Left ventricle myocardium superior (tissue), 1 donor: Measurements from ENCODE around the gene SHROOM3. TPM values are rescaled to one million over a fixed set of nuclear protein-coding genes. Genes with fewer than 3 reads are reported as not detected.
"Not testable (repeated sequence)": the region's sequence is repeated elsewhere in the genome, so short reads cannot be mapped to it uniquely, and the experiment has no call there.

Source experiments
- ATAC-seq: fragments of 200-7000 bp; cut with Tn5 transposase; one replicate; pipeline ENCODE4 v1.9.1; 2020; ENCODE audit warnings: mild to moderate bottlenecking, moderate library complexity
- DNase-seq: peaks from one replicate; pipeline ENCODE4 v3.0.0-alpha.2; 2020
- intact Hi-C: fragments of 100-400 bp; cut with micrococcal nuclease; formaldehyde crosslinking; loops from one replicate; pipeline ENCODE4 v1.11.0; 2022
- total RNA-seq: library from RNA; stranded (reverse); fragmentation: NEBNext Ultra II Directional; extraction: Animal tissue kit (Norgen Biotek cat#: 25700); gene quantifications from one replicate; pipeline ENCODE4 v1.2.1, GENCODE V29; 2021
- donor health status: DM: no; HTN: yes; CAD: no; lungs with severe emphysema.

SHROOM3 gene
- total RNA-seq, 1 donor from 2014 or later: 14.2 TPM

GRCh38 chr4:76441881-76442280 lies 6.9 kb downstream of the SHROOM3 start:
- intact Hi-C loops: no loop called here
- no peak for DNase-seq

GRCh38 chr4:76442807-76443206 lies 7.8 kb downstream of the SHROOM3 start:
- no peak for ATAC-seq

More at GRCh38 chr4:76441881-76442280, 6.9 kb downstream of the SHROOM3 start:
- no peak for ATAC-seq

GRCh38 chr4:76443376-76443775 lies 8.3 kb downstream of the SHROOM3 start:
- no peak for DNase-seq
- intact Hi-C loops: no loop called here
- no peak for ATAC-seq

More at GRCh38 chr4:76442807-76443206, 7.8 kb downstream of the SHROOM3 start:
- no peak for DNase-seq
- intact Hi-C loops: no loop called here

- ATAC-seq: no peak
- DNase-seq: no peak
- intact Hi-C loops: no loop called here
Observed at GRCh38 chr4:76445911-76446310, 10.9 kb downstream of the SHROOM3 start.

- ATAC-seq: no peak
- intact Hi-C loops: no loop called here
- DNase-seq: no peak
Observed at GRCh38 chr4:76447393-76447851, 12.4 kb downstream of the SHROOM3 start.

GRCh38 chr4:76448211-76448610 lies 13.2 kb downstream of the SHROOM3 start:
- intact Hi-C loops: no loop called here
- no peak for DNase-seq
- no peak for ATAC-seq

GRCh38 chr4:76449362-76449767 lies 14.3 kb downstream of the SHROOM3 start:
- intact Hi-C loops: no loop called here
- DNase-seq (no peak), ATAC-seq (no peak)

- intact Hi-C loops: no loop called here
- no peak for DNase-seq
- peak; percentile 66 for ATAC-seq
Observed at GRCh38 chr4:76449833-76450232, 14.8 kb downstream of the SHROOM3 start.

- DNase-seq: no peak
- intact Hi-C loops: no loop called here
- no peak for ATAC-seq
Observed at GRCh38 chr4:76453232-76453631, 18.2 kb downstream of the SHROOM3 start.

GRCh38 chr4:76454073-76454472 lies 19.0 kb downstream of the SHROOM3 start:
- ATAC-seq, DNase-seq, intact Hi-C loops: not testable (repeated sequence)

- intact Hi-C loops: no loop called here
- DNase-seq (no peak), ATAC-seq (no peak)
Observed at GRCh38 chr4:76457885-76458284, 22.9 kb downstream of the SHROOM3 start.

- intact Hi-C loops: no loop called here
- DNase-seq (no peak), ATAC-seq (no peak)
Observed at GRCh38 chr4:76458297-76458696, 23.3 kb downstream of the SHROOM3 start.

GRCh38 chr4:76458825-76459224 lies 23.8 kb downstream of the SHROOM3 start:
- intact Hi-C loops: no loop called here
- DNase-seq (peak; percentile 33), ATAC-seq (peak; percentile 47)

- intact Hi-C loops: no loop called here
- ATAC-seq (peak; percentile 74), DNase-seq (no peak)
Observed at GRCh38 chr4:76459291-76459723, 24.3 kb downstream of the SHROOM3 start.

GRCh38 chr4:76463568-76463967 lies 28.5 kb downstream of the SHROOM3 start:
- intact Hi-C loops: no loop called here
- no peak for ATAC-seq
- DNase-seq: no peak

GRCh38 chr4:76470064-76470463 lies 35.0 kb downstream of the SHROOM3 start:
- intact Hi-C loops: no loop called here
- no peak for DNase-seq
- ATAC-seq: no peak

GRCh38 chr4:76470532-76470931 lies 35.5 kb downstream of the SHROOM3 start:
- ATAC-seq: no peak
- intact Hi-C loops: no loop called here
- no peak for DNase-seq

GRCh38 chr4:76476571-76476970 lies 41.5 kb downstream of the SHROOM3 start:
- DNase-seq (no peak), ATAC-seq (no peak)
- intact Hi-C loops: no loop called here

- DNase-seq (no peak), ATAC-seq (no peak)
- intact Hi-C loops: no loop called here
Observed at GRCh38 chr4:76484654-76485053, 49.6 kb downstream of the SHROOM3 start.

- intact Hi-C loops: no loop called here
- DNase-seq: no peak
- no peak for ATAC-seq
Observed at GRCh38 chr4:76485450-76485849, 50.4 kb downstream of the SHROOM3 start.

- DNase-seq: no peak
- ATAC-seq: no peak
- intact Hi-C loops: no loop called here
Observed at GRCh38 chr4:76486588-76487276, 51.7 kb downstream of the SHROOM3 start.
